DND-41 (cell line): ENCODE results near the gene GAS7.

Experiments used
- ATAC-seq: fragments of 200-7000 bp; cut with Tn5 transposase; 3 replicates; pipeline ENCODE4 v1.9.1; 2021; ENCODE audit warnings: low read depth; ENCODE audit not compliant: insufficient read depth
- DNase-seq: peaks from one replicate; pipeline ENCODE4 v3.0.0-alpha.2; 2020
- H2AFZ ChIP-seq: 2 replicates; pipeline ENCODE4 v1.6.0; 2012; ENCODE audit warnings: low read depth, low read length
- H3K27ac ChIP-seq: 2 replicates; pipeline ENCODE4 v1.5.1; 2012; ENCODE audit warnings: low read length, inconsistent platforms
- H3K27me3 ChIP-seq: fragments of 200-600 bp; sonication (generic); 2 replicates; pipeline ENCODE4 v1.6.0; 2012; ENCODE audit warnings: low read length, mild to moderate bottlenecking, inconsistent platforms; ENCODE audit not compliant: insufficient read depth, poor library complexity
- H3K36me3 ChIP-seq: 2 replicates; pipeline ENCODE4 v1.5.1; 2012; ENCODE audit warnings: low read length, inconsistent platforms; ENCODE audit not compliant: insufficient read depth
- H3K4me1 ChIP-seq: 2 replicates; pipeline ENCODE4 v1.5.1; 2012; ENCODE audit warnings: mild to moderate bottlenecking, low read length; ENCODE audit not compliant: insufficient read depth
- H3K4me2 ChIP-seq: 2 replicates; pipeline ENCODE4 v1.6.0; 2012; ENCODE audit warnings: mild to moderate bottlenecking, moderate library complexity, low read length, inconsistent platforms; ENCODE audit not compliant: insufficient read depth
- H3K4me3 ChIP-seq, 2 experiments: fragments of 200-600 bp in 1 of 2; shearing (Covaris generic) in 1 of 2; 2 replicates each; pipeline ENCODE4 v1.5.1; 2012 to 2016; ENCODE audit warnings: inconsistent platforms in 2 of 2, low read length in 2 of 2, mild to moderate bottlenecking in 2 of 2, low read depth in 1 of 2, moderate library complexity in 1 of 2
- H3K79me2 ChIP-seq: 2 replicates; pipeline ENCODE4 v1.6.0; 2012; ENCODE audit warnings: low read length, inconsistent platforms; ENCODE audit not compliant: insufficient read depth
- H3K9ac ChIP-seq: 2 replicates; pipeline ENCODE4 v1.6.0; 2012; ENCODE audit warnings: low read depth, mild to moderate bottlenecking, inconsistent platforms, low read length, moderate library complexity
- H3K9me3 ChIP-seq: 2 replicates; pipeline ENCODE4 v1.5.1; 2012; ENCODE audit warnings: low read length, moderate library complexity, mild to moderate bottlenecking, inconsistent platforms; ENCODE audit not compliant: insufficient read depth, severe bottlenecking
- H4K20me1 ChIP-seq: 2 replicates; pipeline ENCODE4 v1.6.0; 2012; ENCODE audit warnings: low read length; ENCODE audit not compliant: insufficient read depth
- EZH2 ChIP-seq: IDR thresholded peaks from 3 replicates; pipeline ENCODE4 v1.6.1; 2012; ENCODE audit warnings: borderline replicate concordance, low read depth, mild to moderate bottlenecking, moderate library complexity, low read length, inconsistent platforms; ENCODE audit not compliant: severe bottlenecking
- TF ChIP-seq, protein P1 (sequence below): IDR thresholded peaks from 2 replicates; pipeline ENCODE4 v1.5.1; 2012; ENCODE audit warnings: borderline replicate concordance, low read length, moderate library complexity, mild to moderate bottlenecking; ENCODE audit not compliant: poor library complexity, severe bottlenecking; ENCODE audit errors: extremely low read depth

The GAS7 gene

DNA sequence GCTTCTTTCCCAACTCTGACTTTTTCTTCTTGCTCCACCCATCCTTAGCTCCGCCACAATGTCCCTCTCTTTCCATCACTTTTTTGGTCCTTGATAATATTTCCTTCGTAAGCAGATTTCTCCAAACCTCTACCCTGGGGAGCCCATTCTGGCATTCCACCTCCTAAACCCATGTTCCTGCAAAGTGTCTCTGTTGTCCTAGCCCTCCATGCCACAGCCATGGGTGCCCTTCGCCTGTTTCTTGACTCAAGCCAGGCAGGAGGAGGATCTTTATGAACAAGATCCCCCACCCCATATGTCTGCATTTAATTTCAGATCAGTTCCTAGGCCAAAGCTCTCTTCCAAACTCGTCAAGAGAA lies 42.4 kb downstream of the GAS7 start:
- no peak overlapping the region for H3K9ac ChIP-seq
- H3K36me3 ChIP-seq = no peaks in the 10 kb centered on the region
- H3K27ac ChIP-seq = no peak overlapping the region
- peaks cover 27% of the 10 kb centered on the region for H4K20me1 ChIP-seq
- no peak overlapping the region for H3K4me2 ChIP-seq
- H2AFZ ChIP-seq = no peak overlapping the region
- TF ChIP-seq EZH2 = no peak
- TF ChIP-seq, protein P1, sequence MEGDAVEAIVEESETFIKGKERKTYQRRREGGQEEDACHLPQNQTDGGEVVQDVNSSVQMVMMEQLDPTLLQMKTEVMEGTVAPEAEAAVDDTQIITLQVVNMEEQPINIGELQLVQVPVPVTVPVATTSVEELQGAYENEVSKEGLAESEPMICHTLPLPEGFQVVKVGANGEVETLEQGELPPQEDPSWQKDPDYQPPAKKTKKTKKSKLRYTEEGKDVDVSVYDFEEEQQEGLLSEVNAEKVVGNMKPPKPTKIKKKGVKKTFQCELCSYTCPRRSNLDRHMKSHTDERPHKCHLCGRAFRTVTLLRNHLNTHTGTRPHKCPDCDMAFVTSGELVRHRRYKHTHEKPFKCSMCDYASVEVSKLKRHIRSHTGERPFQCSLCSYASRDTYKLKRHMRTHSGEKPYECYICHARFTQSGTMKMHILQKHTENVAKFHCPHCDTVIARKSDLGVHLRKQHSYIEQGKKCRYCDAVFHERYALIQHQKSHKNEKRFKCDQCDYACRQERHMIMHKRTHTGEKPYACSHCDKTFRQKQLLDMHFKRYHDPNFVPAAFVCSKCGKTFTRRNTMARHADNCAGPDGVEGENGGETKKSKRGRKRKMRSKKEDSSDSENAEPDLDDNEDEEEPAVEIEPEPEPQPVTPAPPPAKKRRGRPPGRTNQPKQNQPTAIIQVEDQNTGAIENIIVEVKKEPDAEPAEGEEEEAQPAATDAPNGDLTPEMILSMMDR = no peak
- no peaks in the 10 kb centered on the region for H3K27me3 ChIP-seq
- H3K4me3 ChIP-seq = no peak overlapping the region
- H3K4me1 ChIP-seq = peaks cover 11% of the 10 kb centered on the region
- ATAC-seq (no peak), DNase-seq (no peak)
- no peaks in the 10 kb centered on the region for H3K79me2 ChIP-seq
- H3K9me3 ChIP-seq = no peaks in the 10 kb centered on the region

DNA sequence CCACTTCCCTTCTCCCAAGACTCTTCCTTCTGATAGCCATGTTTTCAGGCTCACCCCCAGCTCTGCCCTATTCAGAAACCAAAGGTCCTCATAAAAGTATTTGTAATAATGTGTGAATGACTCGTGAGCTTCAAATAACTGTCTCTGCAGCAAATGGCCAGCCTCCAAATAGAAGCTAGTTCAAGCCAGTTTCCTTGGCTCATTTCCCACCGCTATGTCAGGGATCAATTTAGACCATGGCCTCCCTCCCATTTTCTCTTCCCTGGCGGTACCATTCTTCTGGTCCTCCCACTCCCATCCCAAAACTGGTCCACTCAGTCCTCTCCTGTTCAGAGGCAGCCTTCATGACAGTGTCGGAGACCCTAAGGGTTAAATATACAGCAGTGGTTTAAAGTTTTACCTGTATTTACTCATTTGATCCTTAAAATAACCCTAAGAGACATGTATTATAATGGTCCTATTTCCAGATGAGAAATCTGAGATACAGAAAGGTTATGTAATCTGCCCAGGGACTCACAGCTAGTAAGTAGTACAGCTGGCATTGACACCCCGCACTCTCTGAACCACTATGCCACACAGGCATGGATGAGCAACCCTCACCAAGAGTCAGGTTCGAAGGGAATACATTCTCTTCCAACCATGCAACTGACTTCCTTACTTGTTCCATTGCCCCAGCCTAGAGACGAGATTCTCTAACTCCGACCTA lies 42.9 kb downstream of the GAS7 start:
- Histone ChIP-seq H4K20me1 (peaks cover 30% of the 10 kb centered on the region), H3K4me2 (no peak overlapping the region), H2AFZ (no peak overlapping the region), H3K27ac (no peak overlapping the region), H3K36me3 (no peaks in the 10 kb centered on the region), H3K27me3 (no peaks in the 10 kb centered on the region), H3K9me3 (no peaks in the 10 kb centered on the region), H3K9ac (no peak overlapping the region), H3K79me2 (no peaks in the 10 kb centered on the region), H3K4me1 (peaks cover 17% of the 10 kb centered on the region), H3K4me3 (no peak overlapping the region)
- ATAC-seq (no peak), DNase-seq (no peak)
- no peak for TF ChIP-seq EZH2
- TF ChIP-seq, protein P1 = no peak

GRCh38 chr17:10151667-10152496 lies 46.5 kb downstream of the GAS7 start:
- Histone ChIP-seq H3K4me2 (no peak overlapping the region), H2AFZ (no peak overlapping the region), H3K79me2 (no peaks in the 10 kb centered on the region), H3K9ac (no peak overlapping the region), H3K36me3 (no peaks in the 10 kb centered on the region), H3K9me3 (no peaks in the 10 kb centered on the region), H3K27me3 (no peaks in the 10 kb centered on the region), H3K27ac (no peak overlapping the region), H4K20me1 (peaks cover 36% of the 10 kb centered on the region; the same call in 1 of the 2 replicates), H3K4me3 (no peak overlapping the region), H3K4me1 (peaks cover 21% of the 10 kb centered on the region)
- ATAC-seq = no peak
- TF ChIP-seq, protein P1 = no peak
- no peak for TF ChIP-seq EZH2
- no peak for DNase-seq
